IPS DF 6.9 (cell line): Measurements from ENCODE around the gene RND1.

Experiments used
- DNase-seq: peaks from one replicate; pipeline ENCODE4 v3.0.0-alpha.2; 2013; ENCODE audit warnings: low read depth, low spot score
- H3K27ac ChIP-seq: one replicate; pipeline ENCODE4 v1.5.1; 2013; ENCODE audit warnings: low read length, control low read depth
- H3K27me3 ChIP-seq: 2 replicates; pipeline ENCODE4 v1.6.1; 2013; ENCODE audit warnings: mild to moderate bottlenecking, low read length; ENCODE audit not compliant: control insufficient read depth, insufficient read depth
- H3K36me3 ChIP-seq: 2 replicates; pipeline ENCODE4 v1.6.1; 2013; ENCODE audit warnings: low read length; ENCODE audit not compliant: control insufficient read depth, insufficient read depth
- H3K4me1 ChIP-seq: 2 replicates; pipeline ENCODE4 v1.6.1; 2013; ENCODE audit warnings: low read length; ENCODE audit not compliant: control insufficient read depth, insufficient read depth
- H3K4me3 ChIP-seq: 2 replicates; pipeline ENCODE4 v1.5.1; 2013; ENCODE audit warnings: mild to moderate bottlenecking, low read length
- H3K9me3 ChIP-seq: 2 replicates; pipeline ENCODE4 v1.6.1; 2013; ENCODE audit warnings: low read length, inconsistent platforms; ENCODE audit not compliant: control insufficient read depth, insufficient read depth
- WGBS: extraction: QIAGEN DNeasy Blood & Tissue Kit; methylation state at CpG from one replicate; pipeline ENCODE4 v1.1.7; 2013; ENCODE audit warnings: mixed read lengths, missing lambda C conversion rate; ENCODE audit not compliant: insufficient read length, insufficient coverage; 5-methylcytosine and 5-hydroxymethylcytosine counted together

The RND1 gene

GRCh38 chr12:48828841-48829575 is 36.7 kb downstream of the RND1 start:
- no peaks in the 10 kb centered on the region for H3K9me3 ChIP-seq
- H3K4me3 ChIP-seq = no peak overlapping the region
- H3K27me3 ChIP-seq = no peaks in the 10 kb centered on the region
- peaks cover 1% of the 10 kb centered on the region; the same call in 1 of the 2 replicates for H3K4me1 ChIP-seq
- H3K27ac ChIP-seq = no peak overlapping the region
- H3K36me3 ChIP-seq = peaks cover 49% of the 10 kb centered on the region
- WGBS = no CpG with 5 or more reads among the region's 16 CpGs
- DNase-seq = no peak

- no peaks in the 10 kb centered on the region for H3K27me3 ChIP-seq
- no peak for DNase-seq
- no peaks in the 10 kb centered on the region for H3K9me3 ChIP-seq
- H3K27ac ChIP-seq = no peak overlapping the region
- no CpG with 5 or more reads among the region's 2 CpGs for WGBS
- H3K36me3 ChIP-seq = peaks cover 47% of the 10 kb centered on the region
- peaks cover 1% of the 10 kb centered on the region; the same call in 1 of the 2 replicates for H3K4me1 ChIP-seq
- H3K4me3 ChIP-seq = no peak overlapping the region
Measured at GRCh38 chr12:48828293-48828692, 37.4 kb downstream of the RND1 start.

- Histone ChIP-seq H3K36me3 (peaks cover 41% of the 10 kb centered on the region), H3K4me3 (no peak overlapping the region), H3K27ac (no peak overlapping the region), H3K4me1 (peaks cover 1% of the 10 kb centered on the region; the same call in 1 of the 2 replicates), H3K9me3 (no peaks in the 10 kb centered on the region), H3K27me3 (no peaks in the 10 kb centered on the region)
- no peak for DNase-seq
- no CpG with 5 or more reads among the region's 17 CpGs for WGBS
Measured at GRCh38 chr12:48827513-48828096, 38.1 kb downstream of the RND1 start.

DNA sequence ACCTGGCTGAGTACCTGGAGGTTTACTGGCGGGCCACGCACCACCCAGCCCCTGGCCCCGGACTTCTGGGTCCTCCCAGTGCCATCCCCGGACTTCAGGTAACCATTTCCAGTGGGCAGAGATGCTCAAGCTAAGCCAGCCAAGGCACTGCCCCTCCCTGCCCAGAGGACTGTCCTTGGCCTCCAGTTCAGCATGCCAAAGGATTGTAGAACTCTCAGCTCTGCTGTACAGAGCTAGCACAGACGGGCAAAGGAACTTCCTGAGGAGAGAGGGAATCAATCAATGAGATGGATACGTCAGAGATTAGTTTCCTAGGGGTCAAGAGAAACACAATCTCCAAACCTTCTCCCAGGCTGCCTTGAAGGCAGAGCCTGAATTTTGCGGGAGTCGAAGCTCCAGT is 38.6 kb downstream of the RND1 start:
- DNase-seq = no peak
- H3K27me3 ChIP-seq = no peaks in the 10 kb centered on the region
- no peak overlapping the region for H3K4me3 ChIP-seq
- peaks cover 35% of the 10 kb centered on the region for H3K36me3 ChIP-seq
- no peak overlapping the region for H3K27ac ChIP-seq
- no CpG with 5 or more reads among the region's 8 CpGs for WGBS
- peaks cover 1% of the 10 kb centered on the region; the same call in 1 of the 2 replicates for H3K4me1 ChIP-seq
- H3K9me3 ChIP-seq = no peaks in the 10 kb centered on the region

DNA sequence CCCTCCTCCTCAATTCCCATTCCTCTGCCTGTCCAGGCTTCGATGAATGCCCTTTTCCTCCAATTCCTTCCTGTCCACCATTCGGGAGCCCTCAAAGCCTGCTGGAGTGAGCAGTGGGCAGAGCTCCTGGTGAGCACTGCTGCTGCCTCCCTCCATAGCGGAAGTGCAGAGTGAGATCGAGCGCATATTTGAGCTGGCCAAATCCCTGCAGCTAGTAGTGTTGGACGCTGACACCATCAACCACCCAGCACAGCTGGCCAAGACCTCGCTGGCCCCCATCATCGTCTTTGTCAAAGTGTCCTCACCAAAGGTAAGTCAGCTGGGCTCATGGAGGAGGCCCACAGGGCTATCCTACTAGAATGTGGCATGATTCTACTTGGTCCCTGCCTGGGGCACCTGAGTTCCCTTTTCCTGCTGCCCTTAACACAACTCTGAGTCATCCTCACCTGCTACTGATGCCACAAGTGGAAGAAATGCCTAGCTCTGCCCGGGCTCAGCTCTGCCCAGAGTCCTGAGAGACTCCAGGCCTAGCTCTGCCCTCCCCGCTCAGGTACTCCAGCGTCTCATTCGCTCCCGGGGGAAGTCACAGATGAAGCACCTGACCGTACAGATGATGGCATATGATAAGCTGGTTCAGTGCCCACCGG is 39.3 kb downstream of the RND1 start:
- Histone ChIP-seq H3K36me3 (peaks cover 28% of the 10 kb centered on the region), H3K4me1 (peaks cover 1% of the 10 kb centered on the region; the same call in 1 of the 2 replicates), H3K27me3 (no peaks in the 10 kb centered on the region), H3K9me3 (no peaks in the 10 kb centered on the region), H3K4me3 (no peak overlapping the region), H3K27ac (no peak overlapping the region)
- WGBS = no CpG with 5 or more reads among the region's 15 CpGs
- DNase-seq = no peak

DNA sequence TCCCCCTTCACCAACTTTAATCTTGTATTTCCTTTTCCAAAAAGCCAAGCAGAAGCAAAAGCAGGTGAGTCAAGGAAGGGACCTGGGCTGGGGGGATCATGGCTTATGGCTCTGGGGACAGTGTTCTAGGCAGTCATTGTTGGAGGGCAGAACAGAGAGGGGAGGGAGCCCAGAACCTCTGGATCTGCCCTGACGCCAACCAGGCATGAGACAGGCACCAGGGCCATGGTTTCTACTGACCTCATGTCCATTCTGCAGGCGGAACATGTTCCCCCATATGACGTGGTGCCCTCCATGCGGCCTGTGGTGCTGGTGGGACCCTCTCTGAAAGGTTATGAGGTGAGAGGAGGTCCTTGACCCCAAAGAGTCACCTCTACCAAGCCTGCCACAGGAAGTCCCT is 40.8 kb downstream of the RND1 start:
- Histone ChIP-seq H3K27me3 (peaks cover 2% of the 10 kb centered on the region; the same call in 1 of the 2 replicates), H3K4me1 (peaks cover 1% of the 10 kb centered on the region; the same call in 1 of the 2 replicates), H3K4me3 (no peak overlapping the region), H3K36me3 (peaks cover 18% of the 10 kb centered on the region), H3K9me3 (no peaks in the 10 kb centered on the region), H3K27ac (no peak overlapping the region)
- DNase-seq = no peak
- WGBS = no CpG with 5 or more reads among the region's 4 CpGs

DNA sequence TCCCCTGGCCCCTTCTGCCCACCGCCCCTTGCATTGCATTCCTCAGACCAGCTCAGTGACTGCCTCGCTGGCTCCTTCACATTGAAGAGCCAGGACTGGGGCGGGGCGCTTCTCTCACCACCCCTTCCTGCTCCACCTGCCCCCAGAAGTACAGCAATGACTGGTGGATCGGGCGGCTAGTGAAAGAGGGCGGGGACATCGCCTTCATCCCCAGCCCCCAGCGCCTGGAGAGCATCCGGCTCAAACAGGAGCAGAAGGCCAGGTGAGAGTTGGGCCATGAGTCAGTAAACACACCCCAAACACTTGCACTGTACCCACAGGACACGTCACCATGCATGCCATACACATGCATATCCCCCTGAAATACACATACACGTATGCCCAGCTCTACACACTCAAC is 41.6 kb downstream of the RND1 start:
- no peak for DNase-seq
- Histone ChIP-seq H3K4me1 (peaks cover 1% of the 10 kb centered on the region; the same call in 1 of the 2 replicates), H3K4me3 (no peak overlapping the region), H3K9me3 (no peaks in the 10 kb centered on the region), H3K27me3 (peaks cover 2% of the 10 kb centered on the region; the same call in 1 of the 2 replicates), H3K27ac (no peak overlapping the region), H3K36me3 (peaks cover 16% of the 10 kb centered on the region)
- 100% methylated on average over 1 of the region's 12 CpGs for WGBS

- Histone ChIP-seq H3K9me3 (no peaks in the 10 kb centered on the region), H3K27me3 (peaks cover 2% of the 10 kb centered on the region; the same call in 1 of the 2 replicates), H3K4me1 (peaks cover 1% of the 10 kb centered on the region; the same call in 1 of the 2 replicates), H3K4me3 (no peak overlapping the region), H3K27ac (no peak overlapping the region), H3K36me3 (peaks cover 13% of the 10 kb centered on the region)
- WGBS = no CpG with 5 or more reads among the region's 11 CpGs
- no peak for DNase-seq
Measured at GRCh38 chr12:48823281-48823680, 42.4 kb downstream of the RND1 start.

GRCh38 chr12:48822711-48823110 is 43.0 kb downstream of the RND1 start:
- peaks cover 3% of the 10 kb centered on the region; the same call in 1 of the 2 replicates for H3K27me3 ChIP-seq
- no CpG with 5 or more reads among the region's 2 CpGs for WGBS
- no peak overlapping the region for H3K4me3 ChIP-seq
- no peaks in the 10 kb centered on the region for H3K9me3 ChIP-seq
- H3K27ac ChIP-seq = no peak overlapping the region
- DNase-seq = no peak
- H3K4me1 ChIP-seq = peaks cover 1% of the 10 kb centered on the region; the same call in 1 of the 2 replicates
- peaks cover 13% of the 10 kb centered on the region; the same call in 1 of the 2 replicates for H3K36me3 ChIP-seq

DNA sequence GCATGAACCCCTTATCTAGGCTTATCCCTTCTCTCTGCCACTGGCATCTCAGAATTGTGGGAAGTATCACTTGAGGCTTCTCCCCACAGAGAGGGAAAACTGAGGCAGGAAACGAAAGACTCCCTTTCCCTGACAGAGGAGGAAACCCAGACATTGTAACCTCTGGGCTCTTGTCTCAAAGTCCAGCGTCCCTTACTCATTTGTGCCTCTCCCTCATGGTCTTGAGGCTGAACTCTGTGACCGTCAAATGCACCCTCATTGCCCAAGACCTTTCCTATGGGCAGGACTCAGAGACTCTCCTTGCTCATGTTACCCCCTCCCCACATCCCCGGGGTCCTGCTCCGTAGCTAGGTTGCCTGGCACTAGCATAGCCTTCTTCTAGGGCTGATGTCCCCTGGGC is 43.5 kb downstream of the RND1 start:
- peaks cover 8% of the 10 kb centered on the region for H3K27me3 ChIP-seq
- no CpG with 5 or more reads among the region's 5 CpGs for WGBS

More for the DNA sequence above, 43.5 kb downstream of the RND1 start:
- no peaks in the 10 kb centered on the region for H3K9me3 ChIP-seq
- DNase-seq = no peak
- peaks cover 9% of the 10 kb centered on the region; the same call in 1 of the 2 replicates for H3K36me3 ChIP-seq
- peaks cover 1% of the 10 kb centered on the region; the same call in 1 of the 2 replicates for H3K4me1 ChIP-seq
- H3K27ac ChIP-seq = no peak overlapping the region
- no peak overlapping the region for H3K4me3 ChIP-seq
